Large intestine (tissue), 12 donors: Measurements from ENCODE around the gene TRIM61. TPM values are rescaled to one million over a fixed set of nuclear protein-coding genes. Genes with fewer than 3 reads are reported as not detected.
"Not testable (repeated sequence)": the region's sequence is repeated elsewhere in the genome, so short reads cannot be mapped to it uniquely, and the experiment has no call there.

Experiments used
- DNase-seq, 2 donors: peaks; one replicate each; pipeline versions ENCODE4 v3.0.0 to v3.0.0-alpha.2; 2013
- H3K27ac ChIP-seq: one replicate; pipeline ENCODE4 v1.5.1; 2013; ENCODE audit warnings: low read length
- H3K27me3 ChIP-seq: 2 replicates; pipeline ENCODE4 v1.6.1; 2013; ENCODE audit warnings: low read length; ENCODE audit not compliant: control insufficient read depth, insufficient read depth
- H3K36me3 ChIP-seq: 2 replicates; pipeline ENCODE4 v1.6.1; 2013; ENCODE audit warnings: low read length; ENCODE audit not compliant: control insufficient read depth, insufficient read depth
- H3K4me1 ChIP-seq: one replicate; pipeline ENCODE4 v1.6.1; 2013; ENCODE audit warnings: low read length; ENCODE audit not compliant: control insufficient read depth, insufficient read depth
- H3K4me3 ChIP-seq: one replicate; pipeline ENCODE4 v1.5.1; 2013; ENCODE audit warnings: low read length
- H3K9me3 ChIP-seq: one replicate; pipeline ENCODE4 v1.6.1; 2013; ENCODE audit warnings: mild to moderate bottlenecking, low read depth, low read length, moderate library complexity; ENCODE audit not compliant: control insufficient read depth
- WGBS: methylation state at CpG from one replicate; pipeline ENCODE4 v1.1.5; 2013; ENCODE audit warnings: low lambda C conversion rate; ENCODE audit not compliant: insufficient coverage; 5-methylcytosine and 5-hydroxymethylcytosine counted together
- long read RNA-seq, 11 donors: transcript quantifications; one replicate each; lab custom pipeline, GENCODE V29; 2026
- polyA plus RNA-seq: library from polyadenylated mRNA; unstranded; fragments of 120-200 nt; gene quantifications from one replicate; pipeline ENCODE4 v1.2.1, GENCODE V29; 2013

TRIM61 gene
- 6.0 TPM for polyA plus RNA-seq
- long read RNA-seq, donor 1, result 0 reads
- long read RNA-seq, donor 2, result 0 reads
- long read RNA-seq, donor 3, result 0 reads
- long read RNA-seq, donor 4, result 0 reads
- long read RNA-seq, donor 5, result 0 reads
- long read RNA-seq, donor 6, result 0 reads
- long read RNA-seq, donor 7, result 0 reads
- long read RNA-seq, donor 8, result 0 reads
- long read RNA-seq, donor 9, partial matches to known transcripts, result 29 of 29 reads
- long read RNA-seq, donor 9, other reads (novel, unspliced or antisense), result 0 of 29 reads
- long read RNA-seq, donor 10, result 0 reads
- long read RNA-seq, donor 11, result 0 reads

DNA sequence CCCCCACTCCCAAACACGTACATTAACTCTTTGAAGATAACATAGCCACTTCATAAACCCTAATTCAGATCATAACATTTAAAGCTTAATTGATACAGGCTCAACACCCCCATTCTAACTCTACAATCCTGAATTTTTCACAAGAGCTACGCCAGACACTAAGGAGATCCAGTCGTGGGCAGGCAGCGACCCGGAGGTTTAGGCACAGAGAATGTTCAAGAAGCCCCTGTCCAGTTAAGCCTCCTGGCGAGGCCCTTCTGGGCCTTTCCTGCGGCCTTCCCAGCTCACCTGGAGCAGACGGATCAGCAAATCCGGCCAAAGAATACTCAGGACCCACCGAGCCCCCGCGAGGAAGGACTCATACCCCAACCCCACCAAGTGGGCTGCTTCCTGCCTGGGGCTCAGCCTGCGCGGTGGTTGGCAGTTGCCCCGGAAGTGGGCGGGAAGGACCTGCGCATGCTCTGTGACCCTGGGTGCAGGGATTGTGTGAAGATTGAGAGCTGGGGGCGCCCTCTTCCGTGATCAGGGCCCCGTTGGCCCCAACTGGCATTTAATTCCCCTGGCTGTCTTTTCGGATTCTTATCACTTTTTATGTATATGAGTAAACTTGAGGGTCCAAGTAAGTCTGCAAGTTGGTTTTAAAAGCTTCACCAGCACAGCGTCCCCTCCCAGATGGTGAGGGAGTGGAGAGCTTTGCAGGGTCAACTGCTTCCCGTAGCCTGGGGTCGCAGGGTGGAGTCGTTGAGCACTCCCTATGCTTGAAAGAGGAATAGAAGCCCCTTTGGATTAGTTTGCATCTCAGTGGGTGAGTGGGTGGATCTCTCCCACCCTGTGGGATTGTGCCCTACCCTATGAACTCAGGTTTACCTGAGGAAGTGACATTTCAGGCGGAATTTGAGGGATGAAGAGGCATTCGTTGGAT is at the start of gene TRIM61:
TRIM61 (minus strand) TSS at position 415 of the 922 bp plus-strand sequence. CDS start 7,655 bp downstream, outside the sequence.
- no peak within 1 kb of the TSS for H3K27ac ChIP-seq
- no CpG with 5 or more reads among the region's 27 CpGs for WGBS

GRCh38 chr4:165025782-165026181 is 48.3 kb upstream of the TRIM61 start:
- H3K27me3 ChIP-seq, H3K27ac ChIP-seq, H3K36me3 ChIP-seq, DNase-seq, H3K9me3 ChIP-seq, H3K4me1 ChIP-seq, H3K4me3 ChIP-seq: not testable (repeated sequence)
- 100% methylated on average over 5 of the region's 8 CpGs for WGBS

More for the DNA sequence above, at the start of gene TRIM61:
- H3K36me3 ChIP-seq, result peaks cover 15% of the 10 kb centered on the region
- H3K27me3 ChIP-seq, result no peaks in the 10 kb centered on the region
- peak within 1 kb of the TSS; percentile 54 for H3K4me3 ChIP-seq
- H3K9me3 ChIP-seq, result no peaks in the 10 kb centered on the region
- H3K4me1 ChIP-seq, result peaks cover 4% of the 10 kb centered on the region
- peak; percentile 54 to 76 for DNase-seq

DNA sequence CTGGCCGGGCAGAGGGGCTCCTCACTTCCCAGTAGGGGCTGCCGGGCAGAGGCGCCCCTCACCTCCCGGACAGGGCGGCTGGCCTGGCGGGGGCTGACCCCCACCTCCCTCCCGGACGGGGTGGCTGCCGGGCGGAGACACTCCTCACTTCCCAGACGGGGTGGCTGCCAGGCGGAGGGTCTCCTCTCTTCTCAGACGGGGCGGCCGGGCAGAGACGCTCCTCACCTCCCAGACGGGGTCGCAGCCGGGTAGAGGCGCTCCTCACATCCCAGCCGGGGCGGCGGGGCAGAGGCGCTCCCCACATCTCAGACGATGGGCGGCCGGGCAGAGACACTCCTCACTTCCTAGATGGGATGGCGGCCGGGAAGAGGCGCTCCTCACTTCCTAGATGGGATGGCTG is 42.5 kb upstream of the TRIM61 start:
- not testable (repeated sequence) for H3K4me3 ChIP-seq, H3K9me3 ChIP-seq, H3K27me3 ChIP-seq, H3K27ac ChIP-seq, H3K36me3 ChIP-seq, H3K4me1 ChIP-seq, DNase-seq
- WGBS, result no CpG with 5 or more reads among the region's 30 CpGs

- no peaks in the 10 kb centered on the region for H3K4me1 ChIP-seq
- no peaks in the 10 kb centered on the region for H3K36me3 ChIP-seq
- no peak for DNase-seq
- no peak overlapping the region for H3K27ac ChIP-seq
- no peaks in the 10 kb centered on the region for H3K9me3 ChIP-seq
- H3K27me3 ChIP-seq, result no peaks in the 10 kb centered on the region
- H3K4me3 ChIP-seq, result no peak overlapping the region
- no CpG with 5 or more reads among the region's 5 CpGs for WGBS
Measured at GRCh38 chr4:165016971-165017370, 39.5 kb upstream of the TRIM61 start.

DNA sequence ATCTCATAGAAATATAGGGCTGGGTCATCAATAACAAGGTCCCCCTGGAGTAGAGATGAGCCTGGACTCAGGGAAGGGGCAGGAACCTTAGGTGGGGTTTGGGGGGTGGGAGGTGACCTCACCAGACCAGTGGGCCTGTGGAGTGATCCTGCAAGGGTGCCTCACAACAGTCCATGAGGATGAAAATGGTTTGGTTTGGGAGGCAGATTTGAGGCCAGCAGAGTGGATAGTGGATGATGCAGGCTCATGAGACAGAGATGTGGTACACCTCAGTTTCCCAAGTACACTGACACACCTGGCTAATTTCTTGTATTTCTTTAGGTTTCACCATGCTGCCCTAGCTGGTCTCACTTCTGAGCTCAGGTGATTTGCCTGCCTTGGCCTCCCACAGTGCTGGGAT is 36.2 kb upstream of the TRIM61 start:
- no peaks in the 10 kb centered on the region for H3K36me3 ChIP-seq
- no peaks in the 10 kb centered on the region for H3K9me3 ChIP-seq
- no peaks in the 10 kb centered on the region for H3K27me3 ChIP-seq
- no peak overlapping the region for H3K4me3 ChIP-seq
- no peaks in the 10 kb centered on the region for H3K4me1 ChIP-seq
- DNase-seq, result no peak
- no peak overlapping the region for H3K27ac ChIP-seq

- DNase-seq, result no peak
- no CpG with 5 or more reads among the region's 5 CpGs for WGBS
Measured at GRCh38 chr4:165011403-165011802, 33.9 kb upstream of the TRIM61 start.

DNA sequence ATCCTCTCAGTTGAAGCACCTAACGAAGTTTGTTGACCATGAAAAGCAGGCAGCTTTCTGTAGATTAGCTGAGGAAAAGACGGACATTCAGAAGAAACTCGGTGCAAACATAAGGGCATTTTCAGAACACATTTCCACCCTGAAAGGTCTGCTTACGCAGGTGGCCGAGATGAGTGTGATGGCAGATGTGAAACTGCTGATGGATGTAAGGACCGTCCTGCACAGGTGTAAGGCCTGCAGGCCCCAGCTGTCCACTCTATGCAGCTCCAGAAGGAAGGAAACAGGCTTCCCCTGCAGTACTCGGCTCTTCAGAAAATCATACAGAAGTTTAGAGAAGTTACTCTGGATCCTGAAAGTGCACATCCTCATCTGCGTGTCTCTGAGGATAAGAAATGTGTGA is 33.5 kb upstream of the TRIM61 start:
- H3K4me1 ChIP-seq, result no peaks in the 10 kb centered on the region
- DNase-seq, result no peak
- no peaks in the 10 kb centered on the region for H3K36me3 ChIP-seq
- no peaks in the 10 kb centered on the region for H3K9me3 ChIP-seq
- 80% methylated on average over 1 of the region's 8 CpGs for whole genome bisulfite sequencing
- H3K4me3 ChIP-seq, result no peak overlapping the region
- no peak overlapping the region for H3K27ac ChIP-seq
- H3K27me3 ChIP-seq, result no peaks in the 10 kb centered on the region

More at GRCh38 chr4:165011403-165011802, 33.9 kb upstream of the TRIM61 start:
- no peaks in the 10 kb centered on the region for H3K36me3 ChIP-seq
- H3K4me1 ChIP-seq, result no peaks in the 10 kb centered on the region
- no peak overlapping the region for H3K27ac ChIP-seq
- no peak overlapping the region for H3K4me3 ChIP-seq
- H3K9me3 ChIP-seq, result no peaks in the 10 kb centered on the region
- no peaks in the 10 kb centered on the region for H3K27me3 ChIP-seq

DNA sequence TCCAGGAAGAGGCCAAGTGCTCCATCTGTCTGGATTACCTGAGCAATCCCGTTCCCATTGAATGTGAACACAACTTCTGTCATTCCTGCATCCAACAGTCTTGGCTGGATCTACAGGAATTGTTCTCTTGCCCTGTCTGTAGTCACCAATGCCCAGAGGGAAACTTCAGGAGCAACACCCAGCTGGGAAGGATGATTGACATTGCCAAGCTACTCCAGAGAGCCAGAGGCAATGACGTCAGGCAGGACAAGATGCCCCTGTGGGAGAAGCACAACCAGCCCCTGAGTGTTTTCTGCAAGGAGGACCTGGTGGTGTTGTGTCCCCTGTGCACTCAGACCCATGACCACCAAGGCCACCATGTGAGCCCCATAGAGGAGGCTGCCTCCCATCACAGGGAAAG is 33.0 kb upstream of the TRIM61 start:
- Histone ChIP-seq H3K4me3 (no peak overlapping the region), H3K27ac (no peak overlapping the region), H3K9me3 (no peaks in the 10 kb centered on the region), H3K27me3 (no peaks in the 10 kb centered on the region), H3K4me1 (no peaks in the 10 kb centered on the region), H3K36me3 (no peaks in the 10 kb centered on the region)
- DNase-seq, result no peak
- WGBS, result no CpG with 5 or more reads among the region's 2 CpGs

GRCh38 chr4:165009493-165010227 is 32.2 kb upstream of the TRIM61 start:
- H3K9me3 ChIP-seq, result no peaks in the 10 kb centered on the region
- DNase-seq, result no peak
- 92% methylated on average over 2 of the region's 5 CpGs for WGBS

GRCh38 chr4:165006886-165007285 is 29.4 kb upstream of the TRIM61 start:
- Histone ChIP-seq H3K9me3 (no peaks in the 10 kb centered on the region), H3K4me1 (no peaks in the 10 kb centered on the region), H3K4me3 (no peak overlapping the region), H3K36me3 (no peaks in the 10 kb centered on the region), H3K27ac (no peak overlapping the region), H3K27me3 (no peaks in the 10 kb centered on the region)
- no peak for DNase-seq
- no CpG with 5 or more reads among the region's 5 CpGs for WGBS

More at GRCh38 chr4:165009493-165010227, 32.2 kb upstream of the TRIM61 start:
- no peaks in the 10 kb centered on the region for H3K36me3 ChIP-seq
- no peaks in the 10 kb centered on the region for H3K4me1 ChIP-seq
- no peaks in the 10 kb centered on the region for H3K27me3 ChIP-seq
- no peak overlapping the region for H3K4me3 ChIP-seq
- H3K27ac ChIP-seq, result no peak overlapping the region
